B cell (primary cell): ENCODE measurements around the gene SLC16A1. TPM values are rescaled to one million over a fixed set of nuclear protein-coding genes. Genes with fewer than 3 reads are reported as not detected.

ENCODE experiments used
- ATAC-seq: fragments of 200-7000 bp; cut with Tn5 transposase; one replicate; pipeline ENCODE4 v1.10.0; 2021; ENCODE audit warnings: low read depth, mild to moderate bottlenecking, moderate number of reproducible peaks, moderate library complexity
- CTCF ChIA-PET: fragments of 350-600 bp; sonication (Branson Sonifier 250); formaldehyde crosslinking; loops from one replicate; lab custom pipeline; 2021; ENCODE audit warnings: antibody characterized with exemption, inconsistent platforms; lab: Charles Lee
- POLR2A ChIA-PET: fragments of 350-600 bp; sonication (Branson Sonifier 250); formaldehyde crosslinking; loops from one replicate; lab custom pipeline; 2021; ENCODE audit warnings: antibody characterized with exemption; lab: Charles Lee
- DNase-seq: peaks from one replicate; pipeline ENCODE4 v3.0.0; 2013
- H2AFZ ChIP-seq: 2 replicates; pipeline ENCODE4 v1.6.1; 2012; ENCODE audit warnings: mild to moderate bottlenecking, low read depth, low read length; ENCODE audit not compliant: insufficient read depth, poor library complexity, severe bottlenecking
- H3K27ac ChIP-seq, 2 donors: 1 replicate in 1 of 2; 2 replicates in 1 of 2; pipeline ENCODE4 v1.5.1; 2012 to 2013; ENCODE audit warnings: low read length in 2 of 2, mild to moderate bottlenecking in 2 of 2, moderate library complexity in 1 of 2
- H3K27me3 ChIP-seq, 4 experiments: fragments of 200-600 bp in 1 of 4; sonication (generic) in 1 of 4; replicated peaks in 1 of 4; 1 replicate in 2 of 4; 2 replicates in 2 of 4; pipeline versions ENCODE4 v1.6.1 to v1.7.0; 2013 to 2016; ENCODE audit warnings: low read length in 3 of 4, mild to moderate bottlenecking in 2 of 4, mixed read lengths in 1 of 4, moderate library complexity in 1 of 4; ENCODE audit not compliant: insufficient read depth in 4 of 4, control insufficient read depth in 3 of 4; ENCODE audit errors: control extremely low read depth in 1 of 4
- H3K36me3 ChIP-seq, 2 experiments: replicated peaks in 1 of 2; 1 replicate in 1 of 2; 2 replicates in 1 of 2; pipeline versions ENCODE4 v1.6.1 to v1.7.1; 2013; ENCODE audit warnings: low read length in 1 of 2; ENCODE audit not compliant: insufficient read depth in 2 of 2, control insufficient read depth in 1 of 2; ENCODE audit errors: control extremely low read depth in 1 of 2, extremely low read depth in 1 of 2
- H3K4me1 ChIP-seq, 2 donors: fragments of 200-600 bp in 1 of 2; sonication (generic) in 1 of 2; 1 replicate in 1 of 2; 2 replicates in 1 of 2; pipeline versions ENCODE4 v1.5.1 to v1.6.1; 2013 to 2017; ENCODE audit warnings: low read length in 2 of 2; ENCODE audit not compliant: control insufficient read depth in 2 of 2, insufficient read depth in 2 of 2
- H3K4me2 ChIP-seq: replicated peaks from 2 replicates; pipeline ENCODE3; 2012; ENCODE audit warnings: mild to moderate bottlenecking, low read depth, low read length; ENCODE audit not compliant: poor library complexity, severe bottlenecking
- H3K4me3 ChIP-seq, 5 experiments: fragments of 200-600 bp in 1 of 5; sonication (generic) in 1 of 5; 1 replicate in 3 of 5; 2 replicates in 2 of 5; pipeline versions ENCODE4 v1.5.1 to v1.7.0; 2011 to 2016; ENCODE audit warnings: low read length in 4 of 5, mild to moderate bottlenecking in 4 of 5, low read depth in 2 of 5, control low read depth in 1 of 5, moderate library complexity in 1 of 5; ENCODE audit not compliant: insufficient read depth in 1 of 5; ENCODE audit errors: control extremely low read depth in 1 of 5, extremely low read depth in 1 of 5
- H3K79me2 ChIP-seq: fragments of 200-600 bp; sonication (generic); one replicate; pipeline ENCODE4 v1.6.0; 2016; ENCODE audit warnings: low read length; ENCODE audit not compliant: control insufficient read depth, insufficient read depth
- H3K9ac ChIP-seq: fragments of 200-600 bp; sonication (generic); 2 replicates; pipeline ENCODE4 v1.6.1; 2017; ENCODE audit warnings: mild to moderate bottlenecking, low read length, moderate library complexity
- H3K9me3 ChIP-seq, 3 donors: one replicate each; pipeline versions ENCODE4 v1.6.1 to v1.7.1; 2013; ENCODE audit warnings: low read length in 2 of 3; ENCODE audit not compliant: control insufficient read depth in 2 of 3, insufficient read depth in 1 of 3; ENCODE audit errors: control extremely low read depth in 1 of 3
- H4K20me1 ChIP-seq: 2 replicates; pipeline ENCODE4 v1.6.0; 2012; ENCODE audit warnings: mild to moderate bottlenecking, low read length; ENCODE audit not compliant: insufficient read depth, control insufficient read depth, poor library complexity, severe bottlenecking
- H3K27ac Mint-ChIP-seq: one replicate; pipeline ENCODE4 v1.8.0; 2021; ENCODE audit warnings: mixed read lengths
- H3K27me3 Mint-ChIP-seq: one replicate; pipeline ENCODE4 v1.8.0; 2021; ENCODE audit warnings: mixed read lengths
- H3K4me1 Mint-ChIP-seq: one replicate; pipeline ENCODE4 v1.8.0; 2021; ENCODE audit warnings: mixed read lengths
- H3K4me3 Mint-ChIP-seq: one replicate; pipeline ENCODE4 v1.8.0; 2021; ENCODE audit warnings: mixed read lengths
- H3K9me3 Mint-ChIP-seq: one replicate; pipeline ENCODE4 v1.8.0; 2022; ENCODE audit warnings: mixed read lengths; ENCODE audit not compliant: insufficient read depth
- EZH2 ChIP-seq: IDR thresholded peaks from 2 replicates; pipeline ENCODE4 v1.6.1; 2012; ENCODE audit warnings: borderline replicate concordance, low read depth, mild to moderate bottlenecking, moderate library complexity, low read length; ENCODE audit not compliant: insufficient read depth, poor library complexity, severe bottlenecking
- WGBS: methylation state at CpG from one replicate; pipeline ENCODE4 v1.1.5; 2013; ENCODE audit warnings: missing lambda C conversion rate; ENCODE audit not compliant: insufficient coverage; 5-methylcytosine and 5-hydroxymethylcytosine counted together
- intact Hi-C: fragments of 100-400 bp; cut with micrococcal nuclease; formaldehyde crosslinking; loops from one replicate; pipeline ENCODE4 v1.10.0; 2022
- polyA plus RNA-seq: library from polyadenylated mRNA; depleted of rRNA; stranded (reverse); fragments of >200 nt; gene quantifications from 2 replicates; pipeline ENCODE4 v1.2.3, GENCODE V29; 2012
- total RNA-seq, 2 donors: library from RNA; stranded (reverse); fragments of 120-200 nt in 1 of 2; gene quantifications; 1 replicate in 1 of 2; 2 replicates in 1 of 2; pipeline versions ENCODE4 v1.2.3 to v1.2.4, GENCODE V29; 2013 to 2022
- TF ChIP-seq, protein P1 (sequence below): fragments of 200-600 bp; IDR thresholded peaks from one replicate; pipeline ENCODE4 v1.8.0; 2022; ENCODE audit warnings: antibody characterized with exemption, mild to moderate bottlenecking

The SLC16A1 gene
- total and polyA plus RNA-seq, 2 donors (not counting 1 experiment from before 2014, with no cell fraction given), result 2.1 to 13.0 TPM

- Histone ChIP-seq H3K4me1 (no peaks in the 10 kb centered on the region), H3K9ac (no peak overlapping the region), H4K20me1 (no peaks in the 10 kb centered on the region), H3K36me3 (no peaks in the 10 kb centered on the region), H3K79me2 (peaks cover 5% of the 10 kb centered on the region), H3K9me3 (no peaks in the 10 kb centered on the region), H3K4me3 (no peak overlapping the region), H3K27ac (no peak overlapping the region), H2AFZ (no peak overlapping the region), H3K4me2 (no peak overlapping the region), H3K27me3 (no peaks in the 10 kb centered on the region)
- no peak overlapping the region for H3K27ac Mint-ChIP-seq
- no peak for TF ChIP-seq EZH2
- TF ChIP-seq, protein P1, sequence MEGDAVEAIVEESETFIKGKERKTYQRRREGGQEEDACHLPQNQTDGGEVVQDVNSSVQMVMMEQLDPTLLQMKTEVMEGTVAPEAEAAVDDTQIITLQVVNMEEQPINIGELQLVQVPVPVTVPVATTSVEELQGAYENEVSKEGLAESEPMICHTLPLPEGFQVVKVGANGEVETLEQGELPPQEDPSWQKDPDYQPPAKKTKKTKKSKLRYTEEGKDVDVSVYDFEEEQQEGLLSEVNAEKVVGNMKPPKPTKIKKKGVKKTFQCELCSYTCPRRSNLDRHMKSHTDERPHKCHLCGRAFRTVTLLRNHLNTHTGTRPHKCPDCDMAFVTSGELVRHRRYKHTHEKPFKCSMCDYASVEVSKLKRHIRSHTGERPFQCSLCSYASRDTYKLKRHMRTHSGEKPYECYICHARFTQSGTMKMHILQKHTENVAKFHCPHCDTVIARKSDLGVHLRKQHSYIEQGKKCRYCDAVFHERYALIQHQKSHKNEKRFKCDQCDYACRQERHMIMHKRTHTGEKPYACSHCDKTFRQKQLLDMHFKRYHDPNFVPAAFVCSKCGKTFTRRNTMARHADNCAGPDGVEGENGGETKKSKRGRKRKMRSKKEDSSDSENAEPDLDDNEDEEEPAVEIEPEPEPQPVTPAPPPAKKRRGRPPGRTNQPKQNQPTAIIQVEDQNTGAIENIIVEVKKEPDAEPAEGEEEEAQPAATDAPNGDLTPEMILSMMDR, result no peak
- no CpG with 5 or more reads among the region's 2 CpGs for WGBS
- intact Hi-C loops, result no loop called here
- peaks cover 3% of the 10 kb centered on the region for H3K4me1 Mint-ChIP-seq
- DNase-seq (no peak), ATAC-seq (no peak)
- no peaks in the 10 kb centered on the region for H3K9me3 Mint-ChIP-seq
- H3K27me3 Mint-ChIP-seq, result no peaks in the 10 kb centered on the region
- ChIA-PET CTCF (no interaction called here), POLR2A (no interaction called here)
- no peak overlapping the region for H3K4me3 Mint-ChIP-seq
These were observed 18.9 kb downstream of the SLC16A1 start for GRCh38 chr1:112937070-112937469.

DNA sequence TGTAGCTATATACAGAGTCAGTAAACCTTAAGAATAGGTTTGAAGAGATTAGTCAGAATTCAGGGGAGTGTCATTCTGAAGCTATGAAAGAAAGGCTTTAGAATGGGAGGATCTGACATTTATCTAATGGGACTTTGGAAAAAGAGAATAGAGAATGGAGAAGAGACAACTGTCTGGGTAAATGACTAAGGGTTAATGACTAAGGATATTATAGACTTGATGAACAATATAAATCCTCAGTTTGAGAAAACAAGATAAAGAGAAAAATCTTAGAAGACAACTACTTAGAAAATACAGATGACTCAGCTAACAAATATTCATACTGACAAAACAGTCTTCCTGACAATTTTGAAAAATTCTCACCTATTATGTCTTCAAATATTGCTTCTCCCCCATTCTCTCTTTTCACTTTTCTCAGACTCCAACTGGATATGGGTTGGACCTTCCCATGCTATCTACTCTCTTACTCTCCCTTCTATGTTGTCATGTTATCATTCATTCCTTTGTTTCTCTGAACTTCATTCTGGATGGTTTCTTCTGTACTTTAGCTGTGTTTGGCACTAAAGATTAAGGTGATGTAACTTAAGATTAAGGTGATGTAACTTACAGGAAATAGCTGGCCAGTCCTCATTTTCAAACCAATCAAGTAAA is 20.4 kb downstream of the SLC16A1 start:
- no peak overlapping the region for H2AFZ ChIP-seq
- ATAC-seq (no peak), DNase-seq (no peak)
- H3K4me1 Mint-ChIP-seq, result peaks cover 3% of the 10 kb centered on the region
- no peaks in the 10 kb centered on the region for H3K4me1 ChIP-seq
- no peak overlapping the region for H3K9ac ChIP-seq
- no peak for TF ChIP-seq EZH2
- TF ChIP-seq, protein P1, result no peak
- no peak overlapping the region for H3K4me3 Mint-ChIP-seq
- ChIA-PET POLR2A (no interaction called here), CTCF (interaction anchor here (0.7 to 1.3 kb wide), 2 partner anchors 42 to 53 kb away, joined by 3 to 4 read pairs; no protein-coding TSS in a partner anchor)
- H3K9me3 Mint-ChIP-seq, result no peaks in the 10 kb centered on the region
- intact Hi-C loops, result no loop called here
- H3K27ac Mint-ChIP-seq, result no peak overlapping the region
- no peaks in the 10 kb centered on the region for H4K20me1 ChIP-seq
- H3K9me3 ChIP-seq, result no peaks in the 10 kb centered on the region
- H3K4me2 ChIP-seq, result no peak overlapping the region
- no peaks in the 10 kb centered on the region for H3K36me3 ChIP-seq
- no peak overlapping the region for H3K4me3 ChIP-seq
- H3K79me2 ChIP-seq, result peaks cover 7% of the 10 kb centered on the region
- H3K27ac ChIP-seq, result no peak overlapping the region
- no peaks in the 10 kb centered on the region for H3K27me3 ChIP-seq
- no peaks in the 10 kb centered on the region for H3K27me3 Mint-ChIP-seq
